Skin epidermis (tissue), 12 donors: ENCODE data around the gene HOXD8.

ENCODE experiments used
- H3K27ac ChIP-seq, 21 experiments: fragments of 200-600 bp; sonication (generic) in 11 of 21; one replicate each; pipeline ENCODE4 v1.5.0; 2020; ENCODE audit warnings: mild to moderate bottlenecking in 3 of 21, inconsistent platforms in 2 of 21, moderate library complexity in 2 of 21
- H3K4me3 ChIP-seq, 7 experiments: fragments of 200-600 bp; sonication (generic) in 2 of 7; one replicate each; pipeline ENCODE4 v1.5.0; 2020; ENCODE audit warnings: inconsistent platforms in 2 of 7, mild to moderate bottlenecking in 2 of 7, moderate library complexity in 1 of 7

Gene HOXD8

GRCh38 chr2:176124110-176124946 lies 5.2 kb upstream of the HOXD8 start:
- peak overlapping the region in 13 of 21 experiments; percentile 6 to 91 (median 63) for H3K27ac ChIP-seq
- peak overlapping the region in 5 of 7 experiments; percentile 32 to 62 (median 48) for H3K4me3 ChIP-seq

DNA sequence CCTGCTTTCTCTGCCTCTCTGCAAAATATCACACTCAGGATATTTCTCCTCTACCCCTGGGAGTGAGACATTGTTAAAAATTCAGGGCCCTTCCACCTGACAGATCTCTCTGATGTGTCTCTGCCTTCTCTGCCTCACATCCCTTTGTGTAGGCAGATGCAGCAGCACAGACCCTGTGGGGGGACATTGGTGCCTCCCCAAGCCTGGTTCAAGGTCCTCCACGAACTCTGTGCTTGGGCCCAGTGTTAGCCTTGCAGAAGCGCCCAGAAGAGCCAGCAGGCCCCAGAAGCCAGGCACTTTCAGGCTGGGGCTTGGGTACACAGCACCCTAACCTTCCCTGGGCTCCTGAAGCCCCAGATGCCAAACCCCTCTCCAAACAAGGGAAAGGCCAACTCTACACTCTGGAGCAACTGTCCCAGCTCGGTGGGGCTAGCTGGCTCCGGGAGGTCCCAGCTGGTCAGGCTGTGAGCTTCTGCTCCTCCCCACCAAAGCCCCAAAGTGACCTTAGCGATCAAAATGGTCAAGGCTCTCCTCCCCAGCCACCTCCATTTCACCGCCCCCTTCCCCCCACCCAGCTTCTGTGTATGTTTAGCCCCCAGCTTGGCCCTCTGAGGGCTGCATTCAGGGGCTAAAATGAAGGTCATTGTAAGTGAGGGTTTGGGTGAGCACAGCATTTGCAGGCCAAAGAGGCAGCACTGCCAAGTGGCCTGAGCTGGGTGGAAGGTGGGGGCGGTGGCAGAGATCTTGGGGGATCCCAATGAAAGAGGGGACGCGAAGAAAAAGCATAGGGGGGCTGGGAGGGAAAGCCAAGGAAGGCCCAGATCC lies 4.3 kb upstream of the HOXD8 start:
- Histone ChIP-seq H3K4me3 (no peak overlapping the region), H3K27ac (peak overlapping the region in 10 of 21 experiments; percentile 6 to 91 (median 65))

- H3K4me3 ChIP-seq = no peak overlapping the region
- H3K27ac ChIP-seq = peak overlapping the region in 6 of 21 experiments; percentile 6 to 91 (median 70)
Measured at GRCh38 chr2:176125772-176126054, 3.8 kb upstream of the HOXD8 start.

DNA sequence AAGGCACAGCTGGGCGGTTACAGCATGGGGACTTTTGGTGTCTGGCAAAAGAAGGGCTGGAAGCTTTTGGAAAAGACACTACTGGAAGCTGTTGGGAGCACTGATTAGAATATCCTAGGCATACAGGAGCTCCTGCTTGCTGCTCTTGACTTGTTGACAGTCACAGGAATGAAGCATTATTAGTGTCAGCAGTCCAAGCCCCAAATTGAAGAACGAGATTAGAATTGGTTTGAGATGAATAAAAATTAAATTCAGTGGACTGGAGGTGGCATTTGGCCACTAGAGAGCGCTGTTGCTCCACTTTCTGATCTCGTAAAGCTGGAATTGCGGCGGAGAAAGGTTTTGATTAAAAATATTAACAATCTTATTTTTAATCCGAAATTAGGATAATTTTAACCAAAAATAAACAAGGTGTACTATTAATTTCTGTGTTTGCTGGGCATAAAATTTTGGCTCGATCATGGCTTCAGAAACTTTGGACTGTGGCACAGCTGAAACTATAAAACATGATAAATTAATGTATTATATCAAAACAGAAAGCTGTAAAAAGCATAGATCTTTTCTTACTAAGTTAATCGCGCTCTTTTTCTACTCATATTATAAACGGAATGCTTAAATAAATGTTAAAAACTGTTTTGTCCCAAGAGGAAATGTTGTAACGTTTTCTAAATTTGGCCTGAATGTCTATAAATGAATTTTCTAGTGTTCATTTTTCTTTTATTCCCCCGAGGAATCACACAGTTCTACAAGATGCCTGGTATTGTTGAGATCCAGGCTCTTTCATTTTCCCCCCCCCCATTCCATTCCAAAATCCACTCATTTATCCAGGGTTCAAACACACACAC lies 2.4 kb upstream of the HOXD8 start:
- Histone ChIP-seq H3K4me3 (no peak overlapping the region), H3K27ac (peak overlapping the region in 5 of 21 experiments; percentile 0 to 95 (median 94))

DNA sequence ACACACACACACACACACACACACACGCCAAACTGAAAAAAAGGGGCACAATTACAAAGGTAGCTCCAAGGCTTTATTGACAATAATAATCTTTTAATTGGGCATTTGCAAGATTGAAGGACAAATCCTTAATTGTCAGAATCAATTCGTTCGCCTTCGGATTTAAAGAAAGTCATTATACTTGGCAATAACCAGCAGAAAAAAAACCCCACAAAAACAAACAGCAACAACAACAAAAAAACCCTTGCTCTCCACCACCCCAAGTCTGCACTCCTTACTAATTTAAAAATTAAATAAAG lies 1.8 kb upstream of the HOXD8 start:
- Histone ChIP-seq H3K4me3 (peak overlapping the region in 3 of 7 experiments; percentile 2 to 55 (median 44)), H3K27ac (peak overlapping the region in 10 of 21 experiments; percentile 79 to 95 (median 86))

DNA sequence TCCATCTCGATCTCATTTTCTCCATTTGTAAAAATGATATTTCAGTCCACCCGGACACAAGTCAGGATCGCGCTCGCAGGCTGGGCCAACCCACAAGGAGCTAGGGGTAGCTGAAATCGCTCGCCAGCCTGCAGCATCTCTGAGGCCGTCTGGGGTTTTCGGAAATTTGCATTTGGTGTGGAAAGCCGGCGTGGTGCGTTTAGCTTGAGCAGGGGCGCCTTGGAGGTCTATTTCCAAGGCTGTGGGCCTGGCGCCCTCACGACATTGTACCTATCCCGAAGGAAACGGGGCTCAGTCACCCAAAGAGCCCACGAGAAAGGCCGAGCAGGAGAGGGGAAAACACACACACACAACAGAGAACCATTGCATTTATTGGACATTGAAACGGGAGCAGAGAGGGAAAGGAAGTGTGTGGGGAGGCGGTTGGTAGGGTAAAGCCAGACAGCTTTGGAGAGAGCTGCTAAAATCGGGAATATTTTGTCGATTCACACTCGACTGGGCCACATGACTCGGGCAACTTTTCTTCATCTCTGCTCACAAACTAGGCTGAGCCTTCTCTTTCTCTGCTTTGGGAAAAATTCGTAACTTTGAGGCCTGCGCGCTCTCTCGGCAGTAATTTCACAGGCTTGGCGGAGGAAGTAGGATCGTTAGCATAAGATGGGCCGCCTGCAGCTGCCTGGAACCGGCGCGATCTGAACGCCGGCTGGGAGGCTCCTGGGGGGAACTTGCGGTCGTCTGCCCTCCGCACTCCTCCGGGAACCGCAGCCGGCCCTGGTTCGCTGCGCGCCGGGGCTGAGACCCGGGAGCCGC lies 1.1 kb upstream of the HOXD8 start:
- peak overlapping the region in 6 of 7 experiments; percentile 23 to 55 (median 47) for H3K4me3 ChIP-seq

GRCh38 chr2:176129813-176130146 lies 275 bp downstream of the HOXD8 start:
- peak overlapping the region; percentile 23 to 55 (median 44) for H3K4me3 ChIP-seq
- peak overlapping the region; percentile 32 to 95 (median 84) for H3K27ac ChIP-seq

More for the DNA sequence above, 1.1 kb upstream of the HOXD8 start:
- peak overlapping the region in 19 of 21 experiments; percentile 24 to 95 (median 86) for H3K27ac ChIP-seq

DNA sequence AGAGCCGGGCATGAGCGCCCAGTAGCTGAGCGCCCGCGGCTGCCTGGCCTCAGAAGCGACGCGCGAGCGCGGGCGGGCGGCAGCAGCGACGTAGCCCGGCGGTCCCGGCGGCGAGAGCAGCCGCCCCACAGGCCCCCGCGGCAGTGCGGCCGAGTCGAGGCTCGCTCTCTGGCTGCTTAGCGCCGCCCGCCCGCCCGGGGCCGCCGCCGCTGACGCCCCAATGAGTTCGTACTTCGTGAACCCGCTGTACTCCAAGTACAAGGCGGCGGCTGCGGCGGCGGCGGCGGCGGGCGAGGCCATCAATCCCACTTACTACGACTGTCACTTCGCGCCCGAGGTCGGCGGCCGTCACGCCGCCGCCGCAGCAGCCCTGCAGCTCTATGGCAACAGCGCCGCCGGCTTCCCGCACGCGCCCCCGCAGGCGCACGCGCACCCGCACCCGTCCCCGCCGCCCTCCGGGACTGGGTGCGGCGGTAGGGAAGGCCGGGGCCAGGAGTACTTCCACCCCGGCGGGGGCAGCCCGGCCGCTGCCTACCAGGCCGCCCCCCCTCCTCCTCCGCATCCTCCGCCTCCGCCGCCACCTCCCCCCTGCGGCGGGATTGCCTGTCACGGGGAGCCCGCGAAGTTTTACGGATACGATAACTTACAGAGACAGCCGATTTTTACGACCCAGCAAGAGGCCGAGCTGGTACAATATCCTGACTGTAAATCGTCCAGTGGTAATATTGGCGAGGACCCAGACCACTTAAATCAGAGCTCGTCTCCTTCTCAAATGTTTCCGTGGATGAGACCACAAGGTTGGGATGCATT lies 847 bp downstream of the HOXD8 start:
- Histone ChIP-seq H3K27ac (peak overlapping the region; percentile 25 to 95 (median 84)), H3K4me3 (peak overlapping the region; percentile 30 to 55 (median 44))

- Histone ChIP-seq H3K4me3 (peak overlapping the region; percentile 30 to 55 (median 44)), H3K27ac (peak overlapping the region in 19 of 21 experiments; percentile 25 to 95 (median 86))
Measured at GRCh38 chr2:176130957-176131847, 1.7 kb downstream of the HOXD8 start.

- Histone ChIP-seq H3K27ac (peak overlapping the region in 9 of 21 experiments; percentile 79 to 95 (median 91)), H3K4me3 (peak overlapping the region; percentile 6 to 55 (median 44))
Measured at GRCh38 chr2:176131848-176132158, 2.3 kb downstream of the HOXD8 start.

- H3K27ac ChIP-seq = peak overlapping the region in 10 of 21 experiments; percentile 15 to 95 (median 88)
- peak overlapping the region; percentile 6 to 55 (median 44) for H3K4me3 ChIP-seq
Measured at GRCh38 chr2:176132205-176133171, 3.0 kb downstream of the HOXD8 start.

DNA sequence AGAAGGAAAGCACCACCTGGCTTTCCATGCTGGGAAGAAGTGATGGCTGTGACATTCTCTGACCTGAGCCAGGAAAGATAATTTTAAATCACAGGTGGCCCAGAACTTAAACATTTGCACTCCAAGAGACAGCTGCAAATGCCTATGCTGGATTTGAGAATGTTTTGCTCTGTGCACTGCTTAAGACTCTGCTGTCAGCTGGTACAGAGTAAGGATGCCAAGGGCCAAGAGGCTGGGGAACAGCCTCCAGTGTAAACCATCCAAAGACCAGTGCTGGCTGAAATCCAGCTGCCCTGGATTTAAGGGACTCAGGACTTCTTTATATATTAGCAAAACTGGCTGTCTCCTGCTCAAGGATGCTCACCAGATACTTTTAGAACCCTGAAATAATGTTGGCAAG lies 3.9 kb downstream of the HOXD8 start:
- no peak overlapping the region for H3K4me3 ChIP-seq
- H3K27ac ChIP-seq = peak overlapping the region in 3 of 21 experiments; percentile 91 to 95 (median 94)

GRCh38 chr2:176134035-176134434 lies 4.5 kb downstream of the HOXD8 start:
- no peak overlapping the region for H3K27ac ChIP-seq
- H3K4me3 ChIP-seq = no peak overlapping the region

DNA sequence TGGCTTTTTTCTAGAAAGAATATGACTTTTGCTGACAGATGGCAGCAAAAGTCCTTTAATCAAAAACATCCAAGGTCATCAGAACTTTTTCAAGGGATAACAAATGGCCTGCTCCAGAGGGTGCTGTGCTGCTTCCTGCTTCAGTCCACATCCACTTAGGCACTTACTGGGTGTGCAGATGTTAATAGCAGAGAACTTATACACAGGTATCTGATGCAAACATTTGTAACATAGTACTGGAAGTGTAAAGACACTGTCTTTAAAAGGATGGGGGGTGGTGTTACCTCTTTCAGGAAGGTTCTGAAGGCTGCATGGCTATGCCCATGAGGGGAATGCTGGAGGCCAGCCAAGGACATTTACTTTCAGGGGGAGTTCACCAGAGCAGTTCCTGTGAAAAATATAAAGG lies 5.5 kb downstream of the HOXD8 start:
- H3K4me3 ChIP-seq = peak overlapping the region in 1 of 7 experiments; percentile 9
- H3K27ac ChIP-seq = peak overlapping the region in 8 of 21 experiments; percentile 15 to 98 (median 86)

DNA sequence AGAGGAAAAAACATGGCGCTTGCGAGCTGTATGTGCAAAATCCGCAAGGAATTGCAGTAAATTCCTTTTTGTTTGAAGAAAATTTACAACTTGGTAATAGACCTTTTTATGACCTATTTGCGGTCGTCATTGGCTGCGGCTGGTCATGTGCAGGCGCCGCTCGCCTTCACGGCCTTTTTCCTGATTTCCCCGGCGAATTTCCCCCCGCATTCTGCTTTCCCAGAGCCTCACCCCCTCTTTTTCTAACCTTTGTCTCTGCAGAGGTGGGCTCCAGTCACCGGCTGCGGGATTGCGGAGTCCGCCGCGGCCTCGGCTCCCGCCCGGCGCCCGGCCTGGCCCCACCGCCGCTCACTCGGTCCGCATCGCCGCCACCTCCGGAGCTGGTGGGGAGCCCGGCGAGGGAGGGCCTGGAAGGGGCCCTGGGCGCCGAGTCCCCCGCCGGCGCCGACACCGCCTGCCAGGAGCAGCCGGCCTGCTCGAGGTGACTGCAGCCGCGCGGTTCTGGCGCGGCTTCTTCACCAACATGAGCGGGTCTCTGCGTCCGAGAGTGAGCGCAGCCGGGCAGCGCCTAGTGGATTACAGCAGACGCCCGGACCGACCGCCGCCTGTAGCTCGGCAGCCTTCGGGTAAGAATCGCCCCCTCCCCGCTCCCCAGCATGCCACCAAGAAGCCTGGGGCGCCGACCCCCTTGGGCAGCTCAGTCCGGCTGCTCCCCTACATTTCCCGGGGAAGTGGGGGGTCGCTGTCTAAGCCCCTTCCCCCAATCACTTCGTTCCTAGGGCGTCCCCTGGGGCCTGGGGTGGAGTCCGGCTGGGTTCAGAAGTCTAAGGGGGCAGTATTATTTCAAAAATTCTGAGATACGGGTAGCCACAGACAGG lies 7.1 kb downstream of the HOXD8 start:
- Histone ChIP-seq H3K4me3 (peak overlapping the region; percentile 26 to 70 (median 40)), H3K27ac (peak overlapping the region; percentile 44 to 98 (median 84))
